Sigmoid colon (tissue), 4 donors: Measurements from ENCODE around the gene CDH24.

Experiments
- CTCF ChIP-seq, 4 experiments: fragments of 450-650 bp in 3 of 4; fragments of 200-600 bp in 1 of 4; IDR thresholded peaks; one replicate each; pipeline ENCODE4 v1.5.1; 2016 to 2019; ENCODE audit warnings: antibody characterized with exemption in 4 of 4, mild to moderate bottlenecking in 3 of 4, moderate library complexity in 2 of 4
- EP300 ChIP-seq, 4 donors: sonication (generic); formaldehyde crosslinking; IDR thresholded peaks; one replicate each; pipeline ENCODE4 v1.6.1; 2017; ENCODE audit warnings: antibody characterized with exemption in 4 of 4

- TF ChIP-seq CTCF (IDR thresholded peaks at IDR 0.05) (no peak), EP300 (IDR thresholded peaks at IDR 0.05) (no peak)
Observed at GRCh38 chr14:23055621-23056144, 1.6 kb downstream of the CDH24 start.
